ENCODE measurements around the gene LAIR1. TPM values are rescaled to one million over a fixed set of nuclear protein-coding genes. Genes with fewer than 3 reads are reported as not detected.

The LAIR1 gene
- total RNA-seq, 1 experiment from 2014 or later, result 0.37 TPM

DNA sequence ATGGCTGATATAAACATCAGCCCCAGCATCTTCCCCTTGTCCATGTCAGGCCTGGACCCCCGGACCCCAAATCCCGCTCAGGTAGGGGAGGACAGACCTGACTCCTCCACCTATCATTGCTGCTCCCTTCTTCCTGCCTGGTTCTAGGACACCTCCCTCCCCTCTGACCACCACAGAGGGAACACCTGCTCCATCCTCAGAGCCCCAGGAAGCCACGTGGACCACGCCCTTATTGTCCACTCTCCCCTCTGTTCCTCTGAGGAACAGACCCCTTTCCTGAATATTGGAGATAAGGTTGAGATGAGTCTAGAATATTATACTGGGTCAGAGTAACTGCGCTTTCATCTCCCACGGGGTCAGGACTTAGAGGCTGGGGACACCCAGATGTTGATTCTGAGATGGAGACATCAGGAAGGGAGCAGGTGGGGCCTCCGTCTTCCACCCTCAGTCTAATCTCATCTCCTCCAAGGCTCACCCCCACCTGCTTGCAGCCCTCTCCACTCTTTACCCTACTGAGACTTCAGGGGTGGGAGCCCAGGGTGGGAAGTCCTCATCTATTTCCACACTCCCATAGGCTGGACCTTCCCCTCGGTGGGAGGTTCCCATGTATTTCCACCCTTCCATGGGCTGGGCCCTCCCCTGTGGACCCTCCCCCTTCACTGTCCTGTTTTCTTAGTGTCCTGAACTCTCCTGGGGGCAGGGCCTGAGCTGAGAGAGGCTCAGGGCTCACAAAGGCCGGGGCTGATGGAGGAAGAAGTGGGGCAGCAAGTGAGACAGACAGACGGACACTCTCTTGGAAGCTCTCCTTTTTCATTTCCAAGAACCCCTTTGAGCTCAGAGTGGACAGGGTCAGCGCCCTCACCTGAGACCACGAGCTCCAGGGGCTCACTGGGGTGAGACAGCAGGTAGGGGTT lies 28.5 kb downstream of the LAIR1 start (continued):
- TF ChIP-seq ZNF281 (CRISPR knock-in tag; IDR thresholded peaks at IDR 0.05) (no peak), NR1H2 (CRISPR knock-in tag; IDR thresholded peaks at IDR 0.05) (no peak)

DNA sequence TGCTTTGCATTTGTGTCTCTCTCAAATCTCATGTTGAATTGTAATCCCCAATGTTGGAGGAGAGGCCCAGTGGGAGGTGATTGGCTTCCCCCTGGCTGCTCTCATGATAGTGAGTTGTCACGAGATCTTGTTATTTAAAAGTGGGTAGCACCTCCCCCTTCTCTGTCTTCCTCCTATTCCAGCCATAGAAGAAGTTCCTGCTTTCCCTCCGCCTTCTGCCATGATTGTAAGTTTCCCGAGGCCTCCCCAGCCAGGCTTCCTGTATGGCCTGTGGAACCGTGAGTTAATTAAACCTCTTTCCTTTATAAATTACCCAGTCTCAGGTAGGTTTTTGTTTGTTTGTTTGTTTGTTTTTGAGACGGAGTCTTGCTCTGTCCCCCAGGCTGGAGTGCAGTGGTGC lies 29.6 kb downstream of the LAIR1 start:
- ChIA-PET CTCF (interaction anchor here (1.7 kb wide), 1 partner anchor 69 kb away, joined by 4 read pairs; no protein-coding TSS in a partner anchor), POLR2A (no interaction called here)
- peak overlapping the region; percentile 74; the same call in 1 of the 2 replicates for H3K27ac Mint-ChIP-seq
- ATAC-seq (peak; percentile 60; the same call in 1 of the 2 replicates), DNase-seq (ENCODE audit: low spot score) (no peak)
- no peak overlapping the region for H3K4me3 Mint-ChIP-seq
- peaks cover 6% of the 10 kb centered on the region for H3K9me3 Mint-ChIP-seq
- H3K4me1 Mint-ChIP-seq, result peaks cover 14% of the 10 kb centered on the region
- H3K36me3 Mint-ChIP-seq, result no peaks in the 10 kb centered on the region
- TF ChIP-seq CTCF (IDR thresholded peaks at IDR 0.05) (no peak), CREB1 (CRISPR knock-in tag; IDR thresholded peaks at IDR 0.05) (no peak), SOX15 (CRISPR knock-in tag; IDR thresholded peaks at IDR 0.05) (no peak), NR1H2 (CRISPR knock-in tag; IDR thresholded peaks at IDR 0.05) (no peak), PREB (CRISPR knock-in tag; IDR thresholded peaks at IDR 0.05; ENCODE audit: borderline replicate concordance) (no peak), MXD4 (CRISPR knock-in tag; IDR thresholded peaks at IDR 0.05; ENCODE audit: borderline replicate concordance) (no peak), JUN (CRISPR knock-in tag; IDR thresholded peaks at IDR 0.05) (no peak), AR (CRISPR knock-in tag; IDR thresholded peaks at IDR 0.05) (no peak), ZBTB43 (CRISPR knock-in tag; IDR thresholded peaks at IDR 0.05) (no peak), ATF1 (CRISPR knock-in tag; IDR thresholded peaks at IDR 0.05) (no peak), CREM (CRISPR knock-in tag; IDR thresholded peaks at IDR 0.05) (no peak), NR3C1 (CRISPR knock-in tag; conservative IDR thresholded peaks at IDR 0.05; ENCODE audit: low read depth) (no peak), MYBL2 (CRISPR knock-in tag; IDR thresholded peaks at IDR 0.05) (no peak), E2F4 (CRISPR knock-in tag; IDR thresholded peaks at IDR 0.05; ENCODE audit: borderline replicate concordance, low read depth) (no peak), ZNF121 (CRISPR knock-in tag; IDR thresholded peaks at IDR 0.05) (no peak), NFYB (CRISPR knock-in tag; conservative IDR thresholded peaks at IDR 0.05; ENCODE audit: low read depth) (no peak), TEAD4 (CRISPR knock-in tag; IDR thresholded peaks at IDR 0.05) (no peak), KAT7 (CRISPR knock-in tag; IDR thresholded peaks at IDR 0.05; ENCODE audit: borderline replicate concordance) (no peak)
- TF ChIP-seq, protein P1, sequence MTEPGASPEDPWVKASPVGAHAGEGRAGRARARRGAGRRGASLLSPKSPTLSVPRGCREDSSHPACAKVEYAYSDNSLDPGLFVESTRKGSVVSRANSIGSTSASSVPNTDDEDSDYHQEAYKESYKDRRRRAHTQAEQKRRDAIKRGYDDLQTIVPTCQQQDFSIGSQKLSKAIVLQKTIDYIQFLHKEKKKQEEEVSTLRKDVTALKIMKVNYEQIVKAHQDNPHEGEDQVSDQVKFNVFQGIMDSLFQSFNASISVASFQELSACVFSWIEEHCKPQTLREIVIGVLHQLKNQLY (CRISPR knock-in tag; IDR thresholded peaks at IDR 0.05), result no peak
- TF ChIP-seq, protein P2, sequence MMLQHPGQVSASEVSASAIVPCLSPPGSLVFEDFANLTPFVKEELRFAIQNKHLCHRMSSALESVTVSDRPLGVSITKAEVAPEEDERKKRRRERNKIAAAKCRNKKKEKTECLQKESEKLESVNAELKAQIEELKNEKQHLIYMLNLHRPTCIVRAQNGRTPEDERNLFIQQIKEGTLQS (CRISPR knock-in tag; conservative IDR thresholded peaks at IDR 0.05), result no peak
- peaks cover 12% of the 10 kb centered on the region for H3K27me3 Mint-ChIP-seq (ENCODE audit: low read depth)
